HEK293T (cell line): ENCODE data around the gene ZKSCAN5.
"Not testable (repeated sequence)": the region's sequence is repeated elsewhere in the genome, so short reads cannot be mapped to it uniquely, and the experiment has no call there.

Source experiments
- CTCF ChIA-PET: fragments of 350-600 bp; formaldehyde crosslinking; extraction: SDS; loops from one replicate; lab custom pipeline; 2021; ENCODE audit warnings: antibody characterized with exemption, inconsistent platforms; lab: Yijun Ruan, JAX
- POLR2A ChIA-PET: fragments of 350-600 bp; formaldehyde crosslinking; extraction: SDS; loops from one replicate; lab custom pipeline; 2020; ENCODE audit warnings: antibody characterized with exemption, inconsistent platforms; lab: Yijun Ruan, JAX
- DNase-seq: peaks from one replicate; pipeline ENCODE4 v3.0.0; 2012; ENCODE audit warnings: mixed read lengths; ENCODE audit errors: extremely low spot score
- ARNT ChIP-seq: fragments of 450-650 bp; IDR thresholded peaks from 2 replicates; pipeline ENCODE4 v1.6.1; 2017; ENCODE audit warnings: mild to moderate bottlenecking
- BHLHE40 ChIP-seq: fragments of 450-650 bp; IDR thresholded peaks from 2 replicates; pipeline ENCODE4 v1.6.1; 2016; ENCODE audit warnings: mild to moderate bottlenecking, moderate library complexity, borderline replicate concordance
- CTBP1 ChIP-seq: fragments of 450-650 bp; IDR thresholded peaks from 2 replicates; pipeline ENCODE4 v1.6.1; 2016; ENCODE audit warnings: borderline replicate concordance
- ELF4 ChIP-seq: fragments of 450-650 bp; IDR thresholded peaks from 2 replicates; pipeline ENCODE4 v1.6.1; 2017; ENCODE audit warnings: antibody characterized with exemption
- FOXA1 ChIP-seq: fragments of 450-650 bp; IDR thresholded peaks from 2 replicates; pipeline ENCODE4 v1.6.1; 2016; ENCODE audit warnings: mild to moderate bottlenecking
- FOXK2 ChIP-seq: fragments of 450-650 bp; IDR thresholded peaks from 2 replicates; pipeline ENCODE4 v1.6.1; 2016; ENCODE audit warnings: mild to moderate bottlenecking
- FOXM1 ChIP-seq: fragments of 450-650 bp; IDR thresholded peaks from 2 replicates; pipeline ENCODE4 v1.6.1; 2017; ENCODE audit warnings: mild to moderate bottlenecking, borderline replicate concordance
- HDGF ChIP-seq: fragments of 450-650 bp; IDR thresholded peaks from 2 replicates; pipeline ENCODE4 v1.6.1; 2017; ENCODE audit warnings: antibody characterized with exemption, borderline replicate concordance
- L3MBTL2 ChIP-seq: fragments of 450-650 bp; conservative IDR thresholded peaks from 2 replicates; pipeline ENCODE4 v1.6.1; 2016; ENCODE audit warnings: mild to moderate bottlenecking
- LEF1 ChIP-seq: fragments of 450-650 bp; IDR thresholded peaks from 2 replicates; pipeline ENCODE4 v1.6.1; 2017; ENCODE audit warnings: mild to moderate bottlenecking, borderline replicate concordance
- NFRKB ChIP-seq: fragments of 450-650 bp; IDR thresholded peaks from 2 replicates; pipeline ENCODE4 v1.6.1; 2016; ENCODE audit warnings: mild to moderate bottlenecking, moderate library complexity
- PKNOX1 ChIP-seq: fragments of 450-650 bp; IDR thresholded peaks from 2 replicates; pipeline ENCODE4 v1.6.1; 2016
- SP1 ChIP-seq: fragments of 450-650 bp; IDR thresholded peaks from 2 replicates; pipeline ENCODE4 v1.6.1; 2017
- SUZ12 ChIP-seq: fragments of 450-650 bp; IDR thresholded peaks from 2 replicates; pipeline ENCODE4 v1.6.1; 2016; ENCODE audit warnings: mild to moderate bottlenecking
- TARDBP ChIP-seq: fragments of 450-650 bp; IDR thresholded peaks from 2 replicates; pipeline ENCODE4 v1.6.1; 2016
- ZNF384 ChIP-seq: fragments of 450-650 bp; IDR thresholded peaks from 2 replicates; pipeline ENCODE4 v1.6.1; 2016

The ZKSCAN5 gene

GRCh38 chr7:99571768-99572167 lies 67.3 kb downstream of the ZKSCAN5 start:
- DNase-seq, result no peak
- no peak for TF ChIP-seq ZNF384
- no peak for TF ChIP-seq TARDBP
- TF ChIP-seq FOXK2, result no peak
- TF ChIP-seq ARNT, result no peak
- no peak for TF ChIP-seq BHLHE40
- no peak for TF ChIP-seq FOXA1
- no peak for TF ChIP-seq SP1
- no peak for TF ChIP-seq SUZ12
- TF ChIP-seq PKNOX1, result no peak
- TF ChIP-seq ELF4, result no peak
- TF ChIP-seq NFRKB, result no peak
- no peak for TF ChIP-seq CTBP1
- no peak for TF ChIP-seq HDGF
- no peak for TF ChIP-seq FOXM1
- TF ChIP-seq LEF1, result no peak
- no peak for TF ChIP-seq L3MBTL2
- ChIA-PET POLR2A (interaction anchor here (1.6 to 1.8 kb wide), 2 partner anchors 13 kb away, joined by 7 to 9 read pairs; partner anchors contain the start of gene ZNF655), CTCF (no interaction called here)

GRCh38 chr7:99573257-99573656 lies 68.8 kb downstream of the ZKSCAN5 start:
- ChIA-PET CTCF (no interaction called here), POLR2A (interaction anchor here (1.6 kb wide), 1 partner anchor 15 kb away, joined by 7 read pairs; the partner anchor contains the start of gene ZNF655)
- no peak for DNase-seq
- TF ChIP-seq ZNF384 (no peak), HDGF (no peak), PKNOX1 (no peak), FOXK2 (no peak), NFRKB (no peak), SP1 (no peak), ARNT (no peak), LEF1 (no peak), FOXA1 (no peak), FOXM1 (no peak), BHLHE40 (no peak), ELF4 (no peak), SUZ12 (no peak), L3MBTL2 (no peak), TARDBP (no peak)

GRCh38 chr7:99576251-99576650 lies 71.8 kb downstream of the ZKSCAN5 start:
- ChIA-PET CTCF (no interaction called here), POLR2A (interaction anchor here (2.7 kb wide), 1 partner anchor 18 kb away, joined by 12 read pairs; the partner anchor contains the start of gene ZNF655)

GRCh38 chr7:99579281-99579955 lies 75.0 kb downstream of the ZKSCAN5 start:
- TF ChIP-seq ELF4 (no peak; the same call in 1 of the 2 replicates), SUZ12 (no peak), LEF1 (no peak), ARNT (no peak), HDGF (no peak), BHLHE40 (no peak), PKNOX1 (no peak), FOXM1 (no peak), NFRKB (no peak), ZNF384 (no peak), TARDBP (no peak), CTBP1 (no peak), SP1 (no peak), L3MBTL2 (no peak), FOXA1 (no peak), FOXK2 (no peak)
- ChIA-PET CTCF (no interaction called here), POLR2A (no interaction called here)
- DNase-seq, result no peak

More at GRCh38 chr7:99576251-99576650, 71.8 kb downstream of the ZKSCAN5 start:
- no peak for TF ChIP-seq SP1
- TF ChIP-seq FOXK2, result no peak
- no peak for TF ChIP-seq PKNOX1
- no peak for TF ChIP-seq FOXM1
- no peak for TF ChIP-seq LEF1
- TF ChIP-seq TARDBP, result no peak
- TF ChIP-seq ARNT, result no peak
- no peak for TF ChIP-seq CTBP1
- no peak for TF ChIP-seq SUZ12
- DNase-seq, result no peak

GRCh38 chr7:99579956-99580777 lies 75.7 kb downstream of the ZKSCAN5 start:
- POLR2A ChIA-PET, result no interaction called here
- CTCF ChIA-PET, result no interaction called here
- TF ChIP-seq HDGF, result no peak
- TF ChIP-seq TARDBP, result no peak
- TF ChIP-seq FOXM1, result no peak
- no peak for TF ChIP-seq SUZ12
- TF ChIP-seq BHLHE40, result no peak
- no peak for TF ChIP-seq L3MBTL2
- TF ChIP-seq FOXA1, result no peak
- TF ChIP-seq CTBP1, result no peak
- TF ChIP-seq PKNOX1, result no peak
- no peak for TF ChIP-seq ZNF384
- no peak for TF ChIP-seq LEF1
- TF ChIP-seq NFRKB, result no peak
- no peak for TF ChIP-seq ARNT
- TF ChIP-seq ELF4, result no peak
- TF ChIP-seq SP1, result no peak
- no peak for DNase-seq

- POLR2A ChIA-PET, DNase-seq, CTCF ChIA-PET: not testable (repeated sequence)
Observed at GRCh38 chr7:99580778-99581332, 76.4 kb downstream of the ZKSCAN5 start.
